Activated T-helper 17 cell treated with anti-CD3 and anti-CD28 coated beads, Interleukin-2, amount 50 U/mL, for 72 hours (primary cell): ENCODE results near the gene INSM1. TPM values are rescaled to one million over a fixed set of nuclear protein-coding genes. Genes with fewer than 3 reads are reported as not detected.
A peak's percentile ranks its signal among the peaks of the same experiment; 100 is the strongest.

ENCODE experiments used
- ATAC-seq: fragments of 150-1000 bp; cut with Tn5 transposase; replicated peaks from 2 replicates; pipeline ENCODE4 v1.10.0; 2021; ENCODE audit warnings: mild to moderate bottlenecking, moderate library complexity
- H3K27ac Mint-ChIP-seq: one replicate; pipeline ENCODE4 v1.8.0; 2022; ENCODE audit warnings: mixed read lengths
- H3K27me3 Mint-ChIP-seq: one replicate; pipeline ENCODE4 v1.8.0; 2022; ENCODE audit warnings: mixed read lengths
- H3K36me3 Mint-ChIP-seq: one replicate; pipeline ENCODE4 v1.8.0; 2022; ENCODE audit warnings: low read depth, mild to moderate bottlenecking, mixed read lengths
- H3K4me1 Mint-ChIP-seq: one replicate; pipeline ENCODE4 v1.8.0; 2022; ENCODE audit warnings: mixed read lengths
- H3K4me3 Mint-ChIP-seq: one replicate; pipeline ENCODE4 v1.8.0; 2022; ENCODE audit warnings: mild to moderate bottlenecking, mixed read lengths
- H3K9me3 Mint-ChIP-seq: one replicate; pipeline ENCODE4 v1.8.0; 2022; ENCODE audit warnings: mixed read lengths
- total RNA-seq, 2 donors: library from RNA; stranded (reverse); gene quantifications; one replicate each; pipeline ENCODE4 v1.2.3, GENCODE V29; 2022

The INSM1 gene
- total RNA-seq = 1 to 10 TPM in 1 of 2 donors, not detected in 1; 2.8 TPM

- H3K4me1 Mint-ChIP-seq = peaks cover 4% of the 10 kb centered on the region
- no peaks in the 10 kb centered on the region for H3K9me3 Mint-ChIP-seq
- peak; percentile 15 for ATAC-seq
- H3K27ac Mint-ChIP-seq = no peak within 1 kb of the TSS
- H3K27me3 Mint-ChIP-seq = peaks cover 56% of the 10 kb centered on the region
- peaks cover 13% of the 10 kb centered on the region for H3K36me3 Mint-ChIP-seq
- H3K4me3 Mint-ChIP-seq = peak within 1 kb of the TSS; percentile 71
Observed at GRCh38 chr20:20367575-20368417, at the start of gene INSM1. Gene INSM1, plus strand, starts transcription at chr20:20368104. Its CDS starts 164 bp downstream, at chr20:20368268.

- Mint-ChIP-seq H3K4me1 (no peaks in the 10 kb centered on the region), H3K9me3 (no peaks in the 10 kb centered on the region), H3K36me3 (no peaks in the 10 kb centered on the region), H3K4me3 (no peak overlapping the region), H3K27me3 (no peaks in the 10 kb centered on the region), H3K27ac (no peak overlapping the region)
- ATAC-seq = no peak
Observed at GRCh38 chr20:20318365-20319161, 49.3 kb upstream of the INSM1 start.

GRCh38 chr20:20321134-20321533, 46.8 kb upstream of the INSM1 start:
- H3K9me3 Mint-ChIP-seq = no peaks in the 10 kb centered on the region
- H3K4me1 Mint-ChIP-seq = no peaks in the 10 kb centered on the region
- H3K27ac Mint-ChIP-seq = no peak overlapping the region
- no peaks in the 10 kb centered on the region for H3K27me3 Mint-ChIP-seq
- no peak for ATAC-seq
- H3K36me3 Mint-ChIP-seq = no peaks in the 10 kb centered on the region
- no peak overlapping the region for H3K4me3 Mint-ChIP-seq

- H3K9me3 Mint-ChIP-seq = no peaks in the 10 kb centered on the region
- no peaks in the 10 kb centered on the region for H3K27me3 Mint-ChIP-seq
- no peaks in the 10 kb centered on the region for H3K4me1 Mint-ChIP-seq
- H3K27ac Mint-ChIP-seq = no peak overlapping the region
- H3K4me3 Mint-ChIP-seq = no peak overlapping the region
- H3K36me3 Mint-ChIP-seq = no peaks in the 10 kb centered on the region
- no peak for ATAC-seq
Observed at GRCh38 chr20:20321917-20322316, 46.0 kb upstream of the INSM1 start.

GRCh38 chr20:20322912-20323311, 45.0 kb upstream of the INSM1 start:
- H3K4me3 Mint-ChIP-seq = no peak overlapping the region
- H3K9me3 Mint-ChIP-seq = no peaks in the 10 kb centered on the region
- no peak overlapping the region for H3K27ac Mint-ChIP-seq
- H3K36me3 Mint-ChIP-seq = no peaks in the 10 kb centered on the region
- peaks cover 2% of the 10 kb centered on the region for H3K27me3 Mint-ChIP-seq
- H3K4me1 Mint-ChIP-seq = no peaks in the 10 kb centered on the region
- ATAC-seq = no peak

GRCh38 chr20:20327746-20328145, 40.2 kb upstream of the INSM1 start:
- H3K9me3 Mint-ChIP-seq = no peaks in the 10 kb centered on the region

GRCh38 chr20:20329564-20329963, 38.3 kb upstream of the INSM1 start:
- peaks cover 15% of the 10 kb centered on the region for H3K27me3 Mint-ChIP-seq
- H3K36me3 Mint-ChIP-seq = no peaks in the 10 kb centered on the region
- no peaks in the 10 kb centered on the region for H3K9me3 Mint-ChIP-seq
- ATAC-seq = no peak
- H3K4me3 Mint-ChIP-seq = no peak overlapping the region
- no peaks in the 10 kb centered on the region for H3K4me1 Mint-ChIP-seq
- H3K27ac Mint-ChIP-seq = no peak overlapping the region

More at GRCh38 chr20:20327746-20328145, 40.2 kb upstream of the INSM1 start:
- Mint-ChIP-seq H3K27ac (no peak overlapping the region), H3K36me3 (no peaks in the 10 kb centered on the region), H3K27me3 (peaks cover 10% of the 10 kb centered on the region), H3K4me1 (no peaks in the 10 kb centered on the region), H3K4me3 (no peak overlapping the region)
- no peak for ATAC-seq

- Mint-ChIP-seq H3K4me3 (no peak overlapping the region), H3K27ac (no peak overlapping the region), H3K4me1 (no peaks in the 10 kb centered on the region), H3K27me3 (peaks cover 22% of the 10 kb centered on the region), H3K9me3 (peaks cover 3% of the 10 kb centered on the region), H3K36me3 (no peaks in the 10 kb centered on the region)
- ATAC-seq = no peak
Observed at GRCh38 chr20:20331156-20331555, 36.7 kb upstream of the INSM1 start.

GRCh38 chr20:20331817-20332216, 36.1 kb upstream of the INSM1 start:
- no peak for ATAC-seq
- Mint-ChIP-seq H3K4me3 (no peak overlapping the region), H3K27me3 (peaks cover 22% of the 10 kb centered on the region), H3K4me1 (no peaks in the 10 kb centered on the region), H3K9me3 (peaks cover 3% of the 10 kb centered on the region), H3K27ac (no peak overlapping the region), H3K36me3 (no peaks in the 10 kb centered on the region)

GRCh38 chr20:20333866-20334265, 34.0 kb upstream of the INSM1 start:
- Mint-ChIP-seq H3K36me3 (no peaks in the 10 kb centered on the region), H3K4me3 (no peak overlapping the region), H3K4me1 (no peaks in the 10 kb centered on the region), H3K27me3 (peaks cover 19% of the 10 kb centered on the region), H3K9me3 (peaks cover 3% of the 10 kb centered on the region), H3K27ac (no peak overlapping the region)
- no peak for ATAC-seq

GRCh38 chr20:20334489-20334888, 33.4 kb upstream of the INSM1 start:
- Mint-ChIP-seq H3K27me3 (peaks cover 12% of the 10 kb centered on the region), H3K4me1 (no peaks in the 10 kb centered on the region), H3K9me3 (peaks cover 3% of the 10 kb centered on the region), H3K4me3 (no peak overlapping the region), H3K27ac (no peak overlapping the region), H3K36me3 (no peaks in the 10 kb centered on the region)
- peak; percentile 18 for ATAC-seq

GRCh38 chr20:20338133-20338730, 29.7 kb upstream of the INSM1 start:
- Mint-ChIP-seq H3K4me1 (no peaks in the 10 kb centered on the region), H3K27me3 (peaks cover 13% of the 10 kb centered on the region), H3K36me3 (no peaks in the 10 kb centered on the region)

GRCh38 chr20:20340443-20340842, 27.5 kb upstream of the INSM1 start:
- Mint-ChIP-seq H3K4me3 (no peak overlapping the region), H3K36me3 (no peaks in the 10 kb centered on the region), H3K27me3 (peaks cover 9% of the 10 kb centered on the region), H3K9me3 (peaks cover 3% of the 10 kb centered on the region), H3K4me1 (no peaks in the 10 kb centered on the region), H3K27ac (no peak overlapping the region)
- ATAC-seq = no peak

More at GRCh38 chr20:20338133-20338730, 29.7 kb upstream of the INSM1 start:
- ATAC-seq = no peak
- Mint-ChIP-seq H3K27ac (no peak overlapping the region), H3K9me3 (peaks cover 3% of the 10 kb centered on the region), H3K4me3 (no peak overlapping the region)

- H3K27ac Mint-ChIP-seq = no peak overlapping the region
- H3K4me3 Mint-ChIP-seq = no peak overlapping the region
- peaks cover 3% of the 10 kb centered on the region for H3K27me3 Mint-ChIP-seq
- ATAC-seq = no peak
- H3K4me1 Mint-ChIP-seq = no peaks in the 10 kb centered on the region
- H3K9me3 Mint-ChIP-seq = no peaks in the 10 kb centered on the region
- no peaks in the 10 kb centered on the region for H3K36me3 Mint-ChIP-seq
Observed at GRCh38 chr20:20341371-20341770, 26.5 kb upstream of the INSM1 start.
